ENCODE results near the gene PRRT1B.

PRRT1B gene

DNA sequence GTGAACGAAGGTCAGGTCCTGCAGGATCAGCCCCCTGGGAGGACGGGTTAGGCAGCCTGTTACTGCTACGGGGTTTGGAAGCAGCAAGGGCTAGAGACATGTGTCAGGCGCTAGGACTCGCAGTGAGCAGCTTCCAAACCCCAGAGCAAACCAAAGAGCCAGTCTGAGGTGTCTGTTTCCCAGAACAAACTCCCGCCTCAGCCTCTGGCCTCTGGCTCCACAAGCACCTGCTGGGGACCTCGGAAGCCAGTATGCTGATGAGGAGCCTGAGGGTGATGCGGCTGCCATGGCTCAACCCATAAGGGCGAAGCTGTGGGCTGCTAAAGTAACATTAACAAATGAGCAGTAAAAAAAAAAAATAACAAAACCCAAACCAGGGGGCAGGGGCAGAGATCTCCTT lies 35.0 kb downstream of the PRRT1B start:
- no peak for DNase-seq (ENCODE audit: low read depth)

DNA sequence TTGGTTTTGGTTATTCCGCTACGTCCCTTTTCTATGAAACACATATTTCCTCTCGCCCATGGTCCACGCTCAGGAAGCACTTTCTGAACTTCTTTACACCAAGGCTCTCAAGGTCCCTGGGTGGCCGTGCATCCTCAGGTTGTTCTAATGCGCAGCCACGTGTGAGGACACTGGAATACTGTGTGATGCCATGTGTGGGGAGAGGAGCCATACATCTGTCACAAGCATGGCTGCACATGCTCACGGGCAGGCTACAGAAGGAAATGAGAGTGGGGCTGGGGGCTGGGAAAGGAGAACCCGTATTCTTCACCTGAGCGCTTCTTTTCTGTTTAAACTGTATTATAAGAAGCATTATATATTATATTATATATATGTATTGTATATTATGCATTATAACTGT lies 36.7 kb downstream of the PRRT1B start:
- no peak for DNase-seq (ENCODE audit: low read depth)

DNA sequence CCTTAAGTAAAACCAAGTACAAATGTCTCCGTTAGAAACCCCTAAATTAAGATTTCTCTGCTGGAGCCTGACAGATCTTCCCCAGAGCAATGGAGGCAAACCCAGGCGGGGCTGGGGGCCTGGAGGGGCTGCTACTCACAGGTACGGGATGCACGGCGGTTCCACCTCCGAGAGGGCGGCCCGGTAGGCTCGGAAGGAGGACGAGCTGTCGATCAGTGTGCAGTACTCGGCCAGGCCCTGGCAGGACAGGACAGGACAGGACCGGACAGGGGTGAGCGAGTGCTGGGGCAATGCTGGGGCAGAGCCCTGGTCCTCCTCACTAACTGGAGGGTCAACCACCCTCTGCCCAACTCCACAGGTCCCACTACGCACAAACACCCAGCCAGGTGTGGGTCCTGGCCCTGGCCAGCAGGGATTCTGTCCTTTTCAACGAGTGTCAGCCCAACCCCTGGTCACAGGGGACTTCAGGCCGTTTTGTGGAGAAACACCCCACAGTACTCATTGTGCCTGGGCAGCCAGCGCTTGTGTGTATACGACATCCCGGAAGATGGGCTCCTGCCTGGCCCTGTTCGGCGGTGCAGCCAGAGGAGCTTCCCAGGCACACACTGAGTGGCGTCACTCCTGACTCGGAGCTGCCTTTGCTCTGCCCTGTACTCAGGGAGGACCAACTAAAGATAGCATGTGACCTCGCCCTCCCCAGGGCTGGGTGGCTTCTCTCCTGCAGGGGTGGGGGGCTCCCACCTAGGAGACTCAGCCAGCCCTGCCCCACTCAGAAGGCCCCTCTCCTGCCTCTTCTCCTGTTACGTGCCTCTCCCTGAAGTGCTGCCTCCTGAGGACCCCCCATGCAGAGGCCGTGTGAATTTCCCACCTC lies 37.4 kb downstream of the PRRT1B start:
- no peak for DNase-seq (ENCODE audit: low read depth)

DNA sequence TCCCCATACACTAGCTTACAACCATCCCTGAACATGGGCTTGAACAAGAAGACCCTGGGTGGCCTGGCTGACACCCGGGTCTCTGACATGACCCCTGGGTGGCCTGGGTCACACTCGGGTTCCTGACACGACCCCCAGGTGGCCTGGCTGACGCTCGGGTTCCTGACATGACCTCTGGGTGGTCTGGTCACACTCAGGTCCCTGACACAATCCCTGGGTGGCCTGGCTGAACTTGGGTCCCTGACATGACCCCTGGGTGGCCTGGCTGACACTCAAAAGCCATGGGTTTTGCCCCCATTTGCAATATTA lies 38.0 kb downstream of the PRRT1B start:
- no peak for DNase-seq (ENCODE audit: low read depth)

DNA sequence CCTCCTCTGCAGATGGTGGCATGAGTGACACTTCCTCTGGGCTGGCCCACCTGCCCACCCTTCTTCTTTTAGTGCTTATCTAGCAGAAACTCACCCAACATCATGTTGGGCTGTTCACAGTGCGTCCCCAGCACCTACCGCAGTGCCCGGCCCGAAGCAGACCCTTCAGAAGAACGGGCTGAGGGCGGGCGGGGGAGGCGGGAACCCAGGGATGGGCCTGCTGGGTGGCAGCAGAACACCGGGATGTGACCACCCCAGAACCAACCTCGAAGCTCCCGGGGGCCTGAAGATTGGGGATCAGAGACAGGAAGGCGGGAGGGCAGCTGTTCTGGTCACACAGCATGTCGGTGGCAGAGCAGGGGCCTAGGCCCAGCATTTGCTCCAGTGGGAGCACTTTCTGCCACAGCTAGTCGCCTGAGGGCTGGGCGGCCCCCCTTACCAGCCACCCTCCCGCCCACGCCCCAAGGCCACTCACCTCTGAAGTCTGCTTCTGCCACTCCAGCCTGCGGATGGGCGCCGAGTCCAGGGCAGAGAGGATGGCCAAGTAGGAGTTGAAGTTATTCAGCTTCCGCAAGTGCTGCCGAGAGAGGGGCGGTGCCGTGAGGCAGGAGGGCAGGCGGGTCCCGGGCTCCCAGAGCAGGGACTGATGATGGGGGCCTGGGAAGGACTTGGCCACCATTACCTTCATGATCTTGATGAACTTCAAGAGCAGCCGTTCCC lies 38.7 kb downstream of the PRRT1B start:
- no peak for DNase-seq (ENCODE audit: low read depth)

DNA sequence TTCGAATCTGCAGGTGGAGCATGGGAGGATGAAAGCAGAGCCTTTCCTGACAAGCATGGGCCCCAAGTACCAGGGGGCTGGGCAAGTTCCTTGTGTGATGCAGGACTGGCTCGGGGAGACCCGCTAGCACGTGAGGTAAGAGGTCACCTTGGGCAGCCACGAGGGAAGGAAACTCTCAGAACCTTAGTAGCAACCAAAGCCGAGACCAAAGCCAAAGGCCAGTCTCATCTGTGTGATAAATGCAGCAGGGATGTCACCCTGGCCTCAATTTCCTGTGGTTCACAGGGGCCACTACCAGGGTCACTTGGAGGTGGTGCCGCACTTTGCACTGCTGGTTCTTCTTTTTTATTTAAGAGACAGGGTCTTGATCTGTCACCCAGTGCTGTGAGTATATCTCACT lies 39.5 kb downstream of the PRRT1B start:
- DNase-seq (ENCODE audit: low read depth), result no peak

DNA sequence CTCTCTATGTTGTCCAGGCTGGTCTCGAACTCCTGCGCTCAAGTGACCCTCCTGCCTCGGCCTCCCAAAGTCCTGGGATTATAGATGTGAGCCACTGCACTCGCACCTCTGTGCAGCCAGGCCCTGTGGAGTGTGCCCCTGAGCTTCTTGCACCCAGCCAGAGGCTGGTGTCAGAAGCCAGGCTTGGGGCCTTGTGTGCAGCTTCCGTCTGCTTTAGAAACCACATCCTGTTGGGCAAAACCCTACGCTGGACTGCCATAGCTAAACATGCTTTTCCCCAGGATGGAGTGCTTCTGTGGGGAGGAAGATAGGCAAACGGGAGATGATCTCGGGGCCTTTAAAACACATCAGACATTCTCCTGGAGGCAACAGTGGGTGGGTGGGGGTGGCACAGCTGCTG lies 40.1 kb downstream of the PRRT1B start:
- peak; percentile 46 for DNase-seq (ENCODE audit: low read depth)

DNA sequence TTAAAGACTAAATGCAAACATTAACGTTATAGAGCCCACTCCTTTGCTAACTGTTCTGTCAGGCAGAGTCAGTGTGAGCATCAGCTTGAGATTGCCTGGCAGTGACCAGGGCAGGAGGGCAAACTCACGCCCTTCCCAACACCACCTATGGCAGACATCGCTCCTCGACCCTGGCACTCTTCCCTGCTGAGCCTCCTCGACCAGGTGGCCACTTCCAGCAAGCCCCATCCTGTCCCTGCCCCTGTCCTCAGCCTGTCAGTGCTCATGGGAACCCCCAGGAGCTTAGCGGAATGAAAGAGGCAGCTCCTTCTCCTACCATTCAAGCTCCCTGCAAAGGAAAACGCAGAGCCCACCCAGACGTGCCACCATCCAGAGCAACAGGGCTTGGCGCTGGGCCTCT lies 42.0 kb downstream of the PRRT1B start:
- no peak for DNase-seq (ENCODE audit: low read depth)

DNA sequence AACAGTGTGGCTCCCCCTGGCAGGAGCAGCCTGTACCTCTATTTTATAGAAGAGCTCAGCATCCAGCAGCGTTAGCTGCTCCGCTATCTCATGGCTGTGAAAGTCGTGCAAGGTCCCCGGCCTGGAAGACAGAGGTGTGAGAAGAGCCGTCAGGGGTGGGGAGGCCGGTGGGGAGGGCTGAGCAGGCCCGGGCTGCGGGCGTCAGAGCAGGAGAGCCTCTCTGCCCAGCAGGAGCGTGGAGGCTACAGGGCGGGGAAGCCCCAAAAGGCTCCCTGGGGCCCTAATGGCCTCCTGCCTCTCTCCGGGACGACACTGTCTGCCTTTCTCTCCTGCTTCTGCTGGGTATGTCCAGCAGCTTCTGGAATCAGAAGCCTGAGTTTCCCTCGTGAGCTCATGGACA lies 42.6 kb downstream of the PRRT1B start:
- DNase-seq (ENCODE audit: low read depth), result no peak

DNA sequence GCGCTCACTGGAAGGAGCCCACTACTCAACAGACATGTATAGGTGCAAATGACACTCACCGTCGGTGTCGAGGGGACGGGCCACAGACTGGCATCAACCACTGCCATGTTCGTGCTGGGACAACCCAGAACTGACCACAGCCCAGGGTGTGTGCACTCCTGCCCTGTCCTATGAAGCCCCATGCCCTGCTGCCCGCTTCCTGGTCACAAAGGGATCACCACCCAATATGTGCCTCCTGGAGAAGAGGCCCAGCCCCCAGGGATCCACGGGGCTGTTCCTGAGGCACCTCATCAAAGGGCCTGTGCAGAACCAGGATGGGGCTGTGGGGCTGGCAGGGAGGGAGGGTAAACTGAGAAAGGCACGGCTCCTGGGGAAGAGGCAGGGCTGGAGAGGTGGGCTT lies 43.1 kb downstream of the PRRT1B start:
- DNase-seq (ENCODE audit: low read depth), result no peak

DNA sequence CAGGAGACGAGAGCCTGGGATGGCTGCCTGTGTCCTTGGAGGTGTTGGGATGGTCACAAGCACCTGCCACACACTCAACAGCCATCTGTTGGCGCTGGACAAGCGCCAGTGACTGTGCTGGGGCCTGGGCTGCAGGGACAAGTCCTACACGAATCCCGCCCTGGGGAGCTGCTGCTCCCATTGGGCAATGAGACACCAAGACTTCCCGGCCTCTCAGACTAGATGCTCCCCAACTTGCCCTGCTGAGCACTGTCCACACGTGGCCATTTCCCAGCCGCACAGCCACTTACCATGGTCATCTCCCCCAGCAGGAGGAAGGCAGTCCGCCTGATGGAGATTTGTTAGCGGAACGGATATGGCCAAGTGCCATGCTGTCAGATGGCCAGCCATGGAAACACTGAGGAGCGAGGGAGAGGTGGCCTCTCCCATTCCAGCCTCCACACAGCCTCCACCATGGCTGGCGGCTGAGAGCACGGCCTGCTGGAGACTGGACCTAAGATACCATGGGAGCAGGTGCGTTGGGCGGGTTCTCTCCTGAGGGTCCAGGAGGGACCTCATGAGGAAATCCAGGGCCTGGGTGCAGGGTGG lies 43.9 kb downstream of the PRRT1B start:
- DNase-seq (ENCODE audit: low read depth), result no peak

DNA sequence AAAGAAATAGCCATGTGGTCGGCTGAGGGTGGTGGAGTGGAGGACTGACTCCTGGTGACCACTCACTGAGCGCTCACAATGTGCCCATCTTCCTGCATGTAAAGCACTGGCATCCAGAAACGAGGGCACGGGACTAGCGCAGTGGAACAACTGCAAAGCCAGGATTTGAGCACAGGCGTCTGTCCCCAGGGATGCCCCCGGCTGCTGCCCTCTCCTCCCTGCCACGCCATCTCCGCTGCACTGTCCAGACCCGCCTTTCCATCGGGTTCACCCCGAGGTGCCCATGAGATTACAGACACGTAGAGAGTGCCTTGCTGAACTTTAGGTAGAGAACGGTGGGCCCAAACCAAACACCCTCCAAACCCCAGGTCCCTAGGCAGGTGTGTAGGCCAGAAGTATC lies 44.7 kb downstream of the PRRT1B start:
- DNase-seq (ENCODE audit: low read depth), result no peak

DNA sequence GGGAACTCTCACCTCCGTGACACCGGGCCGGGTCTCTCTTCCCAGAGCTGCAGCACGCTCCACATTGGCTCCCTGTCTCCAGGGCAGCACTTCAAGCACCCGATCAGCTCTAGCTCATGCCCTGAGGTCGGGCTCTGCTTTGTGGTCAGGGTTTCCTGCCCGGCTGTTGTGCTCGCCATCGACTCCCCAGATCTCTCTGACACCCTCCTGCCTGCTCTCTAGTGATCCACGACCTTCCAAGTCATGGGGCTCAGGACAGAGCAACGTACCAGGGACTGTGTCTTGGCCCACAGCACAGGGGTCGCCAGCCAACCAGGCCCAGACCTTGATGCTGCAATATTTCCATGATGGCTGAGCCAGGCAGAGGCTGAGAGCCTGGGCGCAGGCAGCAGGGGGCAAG lies 45.1 kb downstream of the PRRT1B start:
- no peak for DNase-seq (ENCODE audit: low read depth)

DNA sequence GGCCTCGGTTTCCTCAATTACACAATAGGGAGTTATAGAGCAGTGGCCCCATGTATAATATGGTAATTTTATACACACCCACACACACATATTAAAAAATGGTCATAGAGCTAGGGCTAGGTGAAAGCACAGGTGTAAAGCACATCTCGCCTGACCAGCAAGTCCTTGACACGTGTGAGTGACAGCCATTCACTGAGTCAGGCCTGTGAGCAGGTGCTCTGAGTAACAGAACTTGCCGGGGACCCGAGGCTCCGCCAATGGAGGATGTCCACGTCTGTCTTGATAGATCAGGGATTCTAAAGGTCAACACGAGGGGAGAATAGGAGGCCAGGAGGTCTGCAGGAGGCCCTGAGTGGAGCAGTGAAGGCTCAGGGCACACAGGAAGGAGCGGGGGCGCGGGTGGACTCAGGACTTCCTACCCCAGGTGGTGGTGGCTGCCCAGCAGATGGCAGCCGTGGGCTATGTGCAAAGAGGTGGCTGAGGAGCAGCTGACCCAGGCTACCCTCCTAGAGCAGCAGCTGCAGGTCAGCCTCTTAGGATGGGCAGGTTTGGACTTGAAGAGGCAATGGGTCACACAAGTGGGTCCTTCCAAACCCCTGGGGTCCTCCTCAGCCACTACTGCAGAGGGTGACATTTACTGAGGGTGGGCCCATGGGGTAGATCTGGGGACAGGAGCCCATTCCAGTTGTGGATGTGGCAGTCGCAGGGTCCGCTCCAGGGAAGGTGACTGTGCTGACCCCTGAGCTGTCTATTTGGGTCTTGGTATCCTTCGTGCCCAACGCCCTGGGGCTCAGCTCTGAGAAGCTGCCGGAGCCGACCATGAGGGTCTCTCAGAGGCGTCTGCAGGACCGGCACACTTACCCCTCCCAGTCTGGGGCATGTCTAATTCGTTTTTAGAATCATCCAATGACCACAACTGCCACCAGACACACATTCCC lies 45.9 kb downstream of the PRRT1B start:
- peak; percentile 85 for DNase-seq (ENCODE audit: low read depth)

DNA sequence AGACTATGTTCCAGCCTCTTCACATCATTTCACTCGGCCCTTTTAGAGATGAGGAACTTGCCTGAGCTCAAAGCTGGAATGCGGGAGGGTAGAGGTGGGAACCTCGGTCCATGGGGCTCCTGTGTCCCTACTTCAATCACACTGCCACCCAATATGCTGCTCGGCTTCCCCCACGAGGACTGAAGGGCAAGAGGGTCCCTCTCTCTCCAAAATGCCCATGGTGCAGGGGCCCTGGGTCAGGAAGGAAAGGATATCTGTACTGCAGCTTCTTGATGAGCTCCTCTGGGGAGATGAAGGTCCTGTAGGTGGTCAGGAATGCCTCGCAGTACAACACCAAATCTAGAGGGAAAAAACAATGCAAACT lies 46.5 kb downstream of the PRRT1B start:
- DNase-seq (ENCODE audit: low read depth), result no peak

DNA sequence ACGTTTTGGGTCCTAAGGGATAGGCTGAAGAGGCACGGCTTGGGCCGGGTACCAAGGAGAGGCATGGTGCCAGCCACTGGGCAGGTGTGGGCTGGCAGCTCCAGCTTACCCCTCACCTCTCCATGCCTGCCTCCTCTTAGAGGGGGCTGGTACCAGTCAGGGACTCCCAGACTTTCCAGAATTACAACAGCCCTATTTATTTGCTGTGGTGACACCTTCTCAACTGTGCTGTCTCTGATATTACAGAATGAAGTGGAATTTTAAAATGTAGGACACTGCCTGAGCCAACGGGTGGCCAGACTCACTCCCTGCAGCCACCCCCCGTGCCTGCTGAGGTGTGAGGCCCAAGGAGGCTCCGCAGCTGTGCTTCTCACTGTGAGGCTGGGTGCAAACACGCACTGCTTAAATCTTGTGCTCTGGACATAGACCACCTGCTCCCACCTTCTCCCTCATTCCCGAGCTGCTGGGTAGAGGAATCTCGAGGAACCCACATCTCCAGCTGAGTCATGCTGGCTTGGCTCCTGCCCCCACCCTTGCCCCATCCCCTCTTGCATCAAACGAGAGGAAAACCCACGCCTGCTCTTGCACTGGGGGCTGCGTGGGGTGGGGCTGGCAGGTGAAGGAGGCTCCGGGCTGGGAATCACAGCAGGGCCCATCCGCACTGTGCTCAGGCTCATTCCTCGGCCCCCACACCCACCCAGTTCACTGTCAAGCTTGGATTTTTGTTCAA lies 47.9 kb downstream of the PRRT1B start:
- DNase-seq (ENCODE audit: low read depth), result peak; percentile 22

DNA sequence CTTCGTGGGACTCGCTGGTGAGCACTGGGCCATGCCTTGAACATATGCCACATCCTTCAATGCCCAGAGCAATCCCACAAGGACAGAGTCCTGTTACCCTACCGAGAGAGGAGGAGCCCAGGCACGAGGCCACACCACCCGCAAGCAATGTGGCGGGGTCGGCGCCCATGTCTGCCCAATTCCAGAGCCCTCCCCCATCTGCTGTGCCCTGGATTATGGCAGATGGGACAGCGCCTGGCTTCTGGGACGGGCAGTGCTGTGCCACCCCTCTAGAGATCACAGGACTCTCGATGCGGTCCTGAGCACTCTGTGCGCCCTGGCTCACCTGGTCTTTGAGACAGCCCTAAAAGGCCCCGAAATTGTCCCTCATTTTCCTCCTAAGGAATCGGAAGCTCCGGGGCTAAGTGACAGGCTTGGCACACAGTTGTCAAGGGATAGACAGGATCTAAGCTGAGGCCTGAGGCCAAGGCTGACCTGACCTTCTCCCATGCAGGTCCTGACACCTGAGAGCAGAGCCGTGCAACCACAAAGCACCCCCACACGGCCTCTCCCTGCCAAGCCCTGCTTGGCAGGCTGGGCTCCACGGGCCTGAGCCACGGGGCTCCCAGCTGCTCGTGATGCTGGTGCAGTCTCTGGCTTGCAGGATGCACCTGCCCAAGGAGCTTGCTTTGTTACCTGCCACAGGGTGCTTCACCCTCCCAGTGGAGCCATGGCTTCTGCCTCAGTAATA lies 48.8 kb downstream of the PRRT1B start:
- no peak for DNase-seq (ENCODE audit: low read depth)

DNA sequence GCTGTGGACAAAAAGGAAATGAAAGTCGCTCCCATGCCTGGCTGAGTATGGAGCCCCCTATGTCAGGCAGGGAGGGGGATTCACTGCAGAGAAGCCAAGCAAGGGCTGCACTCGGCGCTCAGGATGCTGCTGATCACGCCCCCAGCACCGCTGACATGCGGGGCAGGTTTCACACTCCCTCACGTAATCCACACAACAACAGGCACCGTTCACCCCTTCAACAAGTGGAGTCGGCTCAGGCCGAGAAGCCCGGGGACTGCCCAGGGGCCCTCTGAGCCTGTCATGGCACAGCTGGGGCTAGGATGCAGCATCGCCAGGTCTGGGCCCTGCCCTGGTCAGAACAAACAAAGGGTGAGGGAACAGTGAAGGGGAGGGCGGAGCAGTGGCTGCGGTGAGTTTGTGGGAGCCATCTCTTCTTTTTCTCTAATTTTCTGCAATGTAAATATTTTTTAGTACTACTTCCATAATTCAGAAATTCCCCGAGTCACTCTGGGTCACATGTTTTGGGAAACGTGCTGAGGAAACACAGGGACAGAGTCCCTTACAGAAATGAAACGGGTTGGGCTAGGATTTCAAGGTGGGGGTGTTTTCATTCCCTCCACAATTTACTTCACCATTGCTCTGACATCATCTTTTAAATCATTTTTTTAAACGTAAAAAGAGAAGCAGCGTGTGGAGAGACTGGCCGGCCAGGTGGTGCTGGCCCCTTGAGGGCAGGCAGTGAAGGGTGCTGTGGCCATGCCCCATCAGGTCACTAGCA lies 49.8 kb downstream of the PRRT1B start:
- DNase-seq (ENCODE audit: low read depth), result no peak

DNA sequence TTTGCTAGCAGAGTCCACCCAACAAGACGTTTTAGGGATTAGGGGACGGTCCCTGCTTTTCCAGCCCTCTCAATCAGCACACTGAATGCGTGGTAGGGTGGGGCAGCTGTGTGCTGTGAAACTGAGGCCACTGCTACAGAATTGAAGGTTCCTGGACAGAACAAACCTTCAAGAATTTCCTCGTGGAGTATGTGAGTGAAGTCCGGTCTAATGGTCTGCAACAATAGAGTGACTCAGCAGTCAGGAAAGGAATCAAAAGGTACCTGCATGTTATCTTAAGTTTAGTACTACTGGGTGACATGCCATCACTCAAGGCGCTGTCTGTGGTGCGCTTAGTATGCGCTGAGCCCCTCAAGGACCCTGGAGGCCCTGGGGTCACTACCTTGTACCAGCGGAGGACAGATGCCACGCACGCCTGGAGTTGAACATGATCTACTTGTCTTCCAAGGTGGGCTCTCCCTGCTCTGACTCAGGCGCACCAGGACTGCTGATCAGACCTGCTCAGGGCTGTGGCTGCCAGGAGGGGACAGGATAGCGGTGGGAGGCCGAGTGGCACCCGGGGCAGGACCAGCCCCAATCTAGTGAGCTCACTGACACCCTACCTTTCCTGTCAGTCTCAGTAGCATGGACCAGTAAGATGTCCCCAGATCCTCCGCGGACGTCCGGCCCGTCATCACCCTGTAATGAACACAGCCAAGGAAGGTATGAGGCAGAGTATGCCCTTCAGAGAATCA lies 50.5 kb downstream of the PRRT1B start:
- no peak for DNase-seq (ENCODE audit: low read depth)

DNA sequence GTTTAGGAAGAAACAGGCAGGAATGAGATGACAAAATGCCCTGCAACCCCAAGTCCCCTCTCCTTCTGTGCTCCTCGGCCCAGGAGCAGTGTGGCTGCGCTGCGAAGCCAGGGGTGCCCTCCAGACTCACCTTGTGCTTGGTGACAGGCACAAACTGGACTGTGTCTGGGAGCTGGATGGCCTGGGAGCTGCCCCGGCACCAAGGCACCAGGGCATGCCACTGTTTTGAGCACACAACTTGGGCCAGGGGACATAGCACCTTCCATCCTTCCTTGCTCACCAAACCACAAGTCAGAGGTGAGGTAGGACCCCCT lies 51.1 kb downstream of the PRRT1B start:
- no peak for DNase-seq (ENCODE audit: low read depth)

All from ELR (cell line).